OCI-LY3 (cell line): Measurements from ENCODE around the gene GTF2A2.
A peak's percentile ranks its signal among the peaks of the same experiment; 100 is the strongest.

Source experiments
- H2AFZ ChIP-seq: fragments of 200-600, 300-600 bp; shearing (Covaris generic); 2 replicates; pipeline ENCODE4 v1.6.0; 2014; ENCODE audit warnings: antibody characterized with exemption, low read depth, low read length
- H3K27ac ChIP-seq: fragments of 200-600, 300-600 bp; sonication (generic); 2 replicates; pipeline ENCODE4 v1.5.1; 2014; ENCODE audit warnings: mild to moderate bottlenecking, low read length, moderate library complexity, mixed read lengths
- H3K27me3 ChIP-seq: fragments of 200-600, 300-600 bp; sonication (generic); 2 replicates; pipeline ENCODE4 v1.6.1; 2014; ENCODE audit warnings: low read depth, low read length, mixed read lengths
- H3K36me3 ChIP-seq: fragments of 200-600, 300-600 bp; sonication (generic); replicated peaks from 2 replicates; pipeline ENCODE3; 2014; ENCODE audit warnings: low read depth, low read length, mixed read lengths
- H3K4me1 ChIP-seq: fragments of 300-600, 200-600 bp; sonication (generic); 2 replicates; pipeline ENCODE4 v1.6.1; 2014; ENCODE audit warnings: low read length, mixed read lengths
- H3K4me2 ChIP-seq: fragments of 200-600, 300-600 bp; sonication (generic); 2 replicates; pipeline ENCODE4 v1.6.1; 2014; ENCODE audit warnings: low read length, mixed read lengths
- H3K4me3 ChIP-seq: fragments of 300-600, 200-600 bp; sonication (generic); 2 replicates; pipeline ENCODE4 v1.5.1; 2014; ENCODE audit warnings: antibody characterized with exemption, mild to moderate bottlenecking, low read length, moderate library complexity
- H3K79me2 ChIP-seq: fragments of 300-600, 200-600 bp; shearing (Covaris generic); 2 replicates; pipeline ENCODE4 v1.6.1; 2014; ENCODE audit warnings: mild to moderate bottlenecking, low read length, mixed read lengths
- H3K9ac ChIP-seq: fragments of 300-600, 200-600 bp; shearing (Covaris generic); 2 replicates; pipeline ENCODE4 v1.6.0; 2014; ENCODE audit warnings: mild to moderate bottlenecking, low read length, moderate library complexity
- H3K9me3 ChIP-seq: fragments of 200-600, 300-600 bp; shearing (Covaris generic); 2 replicates; pipeline ENCODE4 v1.6.1; 2014; ENCODE audit warnings: low read length, mixed read lengths; ENCODE audit not compliant: insufficient read depth
- H4K20me1 ChIP-seq: fragments of 200-600, 300-600 bp; sonication (generic); 2 replicates; pipeline ENCODE4 v1.6.1; 2016; ENCODE audit warnings: low read length, mixed read lengths; ENCODE audit not compliant: insufficient read depth
- CTCF ChIP-seq: fragments of 200-600, 300-600 bp; sonication (generic); IDR thresholded peaks from 2 replicates; pipeline ENCODE4 v1.5.1; 2014; ENCODE audit warnings: antibody characterized with exemption, low read length, low read depth
- EZH2phosphoT487 ChIP-seq: fragments of 200-600 bp; shearing (Covaris generic); IDR thresholded peaks from 2 replicates; pipeline ENCODE4 v1.6.1; 2018; ENCODE audit warnings: antibody characterized with exemption, mixed run types, low read depth

Gene GTF2A2

GRCh38 chr15:59691194-59691805 is 34.0 kb upstream of the GTF2A2 start:
- H3K4me3 ChIP-seq, result no peak overlapping the region
- H3K4me2 ChIP-seq, result no peak overlapping the region
- H3K4me1 ChIP-seq, result peaks cover 26% of the 10 kb centered on the region
- TF ChIP-seq EZH2phosphoT487 (no peak), CTCF (peak; percentile 76)
- no peak overlapping the region for H3K9ac ChIP-seq
- no peak overlapping the region for H3K27ac ChIP-seq
- H2AFZ ChIP-seq, result no peak overlapping the region
- no peaks in the 10 kb centered on the region for H3K27me3 ChIP-seq
- H4K20me1 ChIP-seq, result peaks cover 9% of the 10 kb centered on the region
- no peaks in the 10 kb centered on the region for H3K36me3 ChIP-seq
- H3K9me3 ChIP-seq, result no peaks in the 10 kb centered on the region
- peaks cover 28% of the 10 kb centered on the region for H3K79me2 ChIP-seq

DNA sequence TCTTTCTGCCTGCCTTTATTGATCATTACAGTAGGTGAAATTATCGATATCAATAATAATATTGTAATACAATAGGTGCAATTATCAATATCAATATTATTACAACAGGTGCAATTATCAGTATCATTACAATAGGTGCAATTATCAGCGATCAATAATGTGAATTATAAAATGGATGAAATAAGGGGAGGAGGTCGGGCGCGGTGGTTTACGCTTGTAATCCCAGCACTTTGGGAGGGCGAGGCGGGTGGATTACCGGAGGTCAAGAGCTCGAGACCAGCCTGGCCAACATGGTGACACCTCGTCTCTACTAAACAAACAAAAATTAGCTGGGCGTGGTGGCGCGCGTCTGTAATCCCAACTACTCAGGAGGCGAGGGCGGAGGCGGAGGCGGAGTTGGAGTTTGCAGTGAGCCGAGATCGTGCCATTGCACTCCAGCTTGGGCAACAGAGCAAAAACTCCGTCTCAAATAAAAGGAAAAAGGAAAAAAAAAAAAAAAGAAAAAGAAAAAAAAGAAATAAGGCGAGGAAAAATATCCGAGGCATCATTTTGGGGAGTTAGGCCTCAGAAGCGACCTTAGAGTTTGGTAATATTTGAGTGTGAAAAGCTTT is 32.4 kb upstream of the GTF2A2 start:
- H3K4me3 ChIP-seq, result peak overlapping the region; percentile 86
- peak overlapping the region; percentile 62 for H2AFZ ChIP-seq
- H3K4me1 ChIP-seq, result peaks cover 36% of the 10 kb centered on the region
- no peaks in the 10 kb centered on the region for H3K27me3 ChIP-seq
- H4K20me1 ChIP-seq, result peaks cover 23% of the 10 kb centered on the region
- peaks cover 44% of the 10 kb centered on the region for H3K79me2 ChIP-seq
- peak overlapping the region; percentile 74 for H3K27ac ChIP-seq
- no peak for TF ChIP-seq CTCF
- TF ChIP-seq EZH2phosphoT487, result no peak
- H3K4me2 ChIP-seq, result peak overlapping the region; percentile 68
- H3K9me3 ChIP-seq, result no peaks in the 10 kb centered on the region
- H3K36me3 ChIP-seq, result peaks cover 12% of the 10 kb centered on the region
- H3K9ac ChIP-seq, result peak overlapping the region; percentile 68

DNA sequence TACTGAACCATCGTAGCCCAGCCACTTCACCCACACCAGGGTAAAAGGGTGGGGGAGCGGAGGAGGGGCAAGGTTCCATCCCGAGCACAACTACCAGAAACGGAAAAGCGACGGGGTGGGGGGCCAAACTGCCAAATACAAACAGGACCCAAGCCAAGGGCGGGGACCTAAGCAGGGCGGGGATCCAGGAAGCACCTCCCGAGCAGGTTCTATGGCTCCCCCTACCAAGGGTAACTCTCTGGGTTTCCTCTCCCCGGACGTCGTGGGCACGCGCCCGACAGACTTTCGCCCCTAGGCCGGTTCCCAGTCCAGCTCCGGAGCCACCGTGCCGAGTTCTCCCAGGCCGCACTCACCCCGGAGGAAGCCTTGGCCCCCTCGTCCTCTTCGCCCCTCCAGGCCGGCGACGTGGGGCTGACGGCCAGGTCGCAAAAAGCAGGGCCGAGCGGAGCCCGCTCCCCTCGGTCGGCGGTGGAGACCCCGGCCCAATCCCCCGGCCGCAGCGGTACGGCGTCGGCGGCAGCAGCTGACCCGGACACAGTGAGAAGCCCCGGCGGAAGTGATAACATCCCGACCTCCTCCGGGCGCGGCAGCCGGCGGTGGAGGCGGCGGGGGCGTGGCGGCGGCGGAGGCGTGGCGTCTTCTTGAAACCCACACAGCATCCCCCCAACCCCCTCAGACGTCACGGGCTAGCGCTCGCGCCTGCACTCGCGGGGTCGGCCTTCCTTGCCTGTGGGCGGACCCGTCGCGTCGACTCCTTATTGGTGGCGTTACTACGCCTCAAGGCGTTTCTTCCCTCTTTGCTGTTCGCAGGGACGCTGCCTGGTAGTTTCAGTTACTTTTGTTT is 31.7 kb upstream of the GTF2A2 start, which contains the start of gene BNIP2:
BNIP2 (minus strand) TSS at position 539 of the 844 bp plus-strand sequence. CDS start 6,863 bp downstream, outside the sequence.
- peaks cover 51% of the 10 kb centered on the region for H3K79me2 ChIP-seq
- peak within 1 kb of the TSS; percentile 89 for H3K27ac ChIP-seq
- H4K20me1 ChIP-seq, result peaks cover 30% of the 10 kb centered on the region
- H3K4me2 ChIP-seq, result peak within 1 kb of the TSS; percentile 97
- H2AFZ ChIP-seq, result peak within 1 kb of the TSS; percentile 62
- peak within 1 kb of the TSS; percentile 93 for H3K9ac ChIP-seq
- H3K27me3 ChIP-seq, result no peaks in the 10 kb centered on the region
- H3K36me3 ChIP-seq, result peaks cover 20% of the 10 kb centered on the region
- H3K4me1 ChIP-seq, result peaks cover 36% of the 10 kb centered on the region
- H3K9me3 ChIP-seq, result no peaks in the 10 kb centered on the region
- peak within 1 kb of the TSS; percentile 86 for H3K4me3 ChIP-seq
- 0 out of 2 replicates have a peak, but pooled peaks have one; percentile 8 for TF ChIP-seq CTCF
- TF ChIP-seq EZH2phosphoT487, result no peak

- TF ChIP-seq CTCF (no peak), EZH2phosphoT487 (no peak)
- Histone ChIP-seq H3K9me3 (no peaks in the 10 kb centered on the region), H2AFZ (no peak overlapping the region), H3K36me3 (peaks cover 21% of the 10 kb centered on the region), H3K27ac (peak overlapping the region; percentile 89), H3K9ac (peak overlapping the region; percentile 93), H3K79me2 (peaks cover 57% of the 10 kb centered on the region), H4K20me1 (peaks cover 36% of the 10 kb centered on the region), H3K4me3 (peak overlapping the region; percentile 86), H3K27me3 (no peaks in the 10 kb centered on the region), H3K4me1 (peaks cover 36% of the 10 kb centered on the region), H3K4me2 (peak overlapping the region; percentile 97)
These were observed 31.1 kb upstream of the GTF2A2 start for GRCh38 chr15:59688423-59688781.
